GM12878 (cell line): Measurements from ENCODE around the gene PUS10. TPM values are rescaled to one million over a fixed set of nuclear protein-coding genes. Genes with fewer than 3 reads are reported as not detected.

Source experiments
- ATAC-seq: fragments of 200-7000 bp; cut with Tn5 transposase; 3 replicates; pipeline ENCODE4 v1.9.1; 2020; ENCODE audit warnings: mild to moderate bottlenecking, moderate library complexity
- BruUV-seq: library from RNA; stranded (reverse); fragments of 400-500 nt; replicated peaks from 2 replicates; lab custom pipeline; 2021; lab: Mats Ljungman, UMichigan
- CTCF ChIA-PET: fragments of 300-600 bp; sonication (Branson Sonifier 250); formaldehyde crosslinking; extraction: SDS; loops from one replicate; lab custom pipeline; 2021; ENCODE audit warnings: inconsistent platforms; lab: Yijun Ruan, JAX
- POLR2A ChIA-PET: fragments of 350-600 bp; formaldehyde crosslinking; extraction: SDS; loops from one replicate; lab custom pipeline; 2021; ENCODE audit warnings: inconsistent platforms; lab: Charles Lee
- RAD21 ChIA-PET: fragments of 300-600 bp; sonication (Branson Sonifier 250); formaldehyde crosslinking; loops from one replicate; lab custom pipeline; 2023; ENCODE audit warnings: antibody characterized with exemption; ENCODE audit not compliant: unreplicated experiment; lab: Charles Lee
- SMC1A ChIA-PET: fragments of 300-600 bp; sonication (Branson Sonifier 250); formaldehyde crosslinking; loops from one replicate; lab custom pipeline; 2023; ENCODE audit not compliant: unreplicated experiment, uncharacterized antibody; lab: Charles Lee
- DNase-seq: peaks from one replicate; pipeline ENCODE4 v3.0.0-alpha.2; 2011; ENCODE audit warnings: low read depth, low spot score
- FAIRE-seq: peaks from 3 replicates; lab custom pipeline; 2011; peaks lifted over from hg19 to GRCh38; lab: Jason Lieb, UNC
- H2AFZ ChIP-seq: 2 replicates; pipeline ENCODE4 v1.6.0; 2011; ENCODE audit warnings: low read depth, low read length, control low read depth; ENCODE audit not compliant: control insufficient read depth
- H3K27ac ChIP-seq: 2 replicates; pipeline ENCODE4 v1.5.1; 2011; ENCODE audit warnings: control low read depth; ENCODE audit not compliant: control insufficient read depth, insufficient read depth
- H3K27me3 ChIP-seq, 2 experiments: replicated peaks in 1 of 2; 2 replicates each; pipeline versions ENCODE4 v1.6.0 to v1.6.1; 2011; ENCODE audit warnings: low read length in 1 of 2; ENCODE audit not compliant: control insufficient read depth in 2 of 2, insufficient read depth in 2 of 2
- H3K36me3 ChIP-seq, 2 experiments: 2 replicates each; pipeline ENCODE4 v1.5.1; 2011; ENCODE audit warnings: low read length in 1 of 2; ENCODE audit not compliant: control insufficient read depth in 2 of 2, insufficient read depth in 2 of 2
- H3K4me1 ChIP-seq: 2 replicates; pipeline ENCODE4 v1.6.1; 2011; ENCODE audit warnings: mild to moderate bottlenecking, low read length, moderate library complexity, mixed read lengths; ENCODE audit not compliant: control insufficient read depth, insufficient read depth
- H3K4me2 ChIP-seq: 2 replicates; pipeline ENCODE4 v1.6.0; 2011; ENCODE audit warnings: control low read depth; ENCODE audit not compliant: control insufficient read depth, insufficient read depth
- H3K4me3 ChIP-seq: fragments of 200-600 bp; sonication (generic); 2 replicates; pipeline ENCODE4 v1.5.1; 2016
- H3K79me2 ChIP-seq: 2 replicates; pipeline ENCODE4 v1.6.0; 2011; ENCODE audit warnings: low read length; ENCODE audit not compliant: control insufficient read depth, insufficient read depth
- H3K9ac ChIP-seq: 2 replicates; pipeline ENCODE4 v1.8.0; 2011; ENCODE audit warnings: low read length, control low read depth, mixed read lengths; ENCODE audit not compliant: control insufficient read depth, insufficient read depth
- H3K9me3 ChIP-seq: replicated peaks from 3 replicates; pipeline ENCODE4 v1.5.1; 2011; ENCODE audit warnings: mild to moderate bottlenecking, low read length; ENCODE audit not compliant: control insufficient read depth, insufficient read depth
- H4K20me1 ChIP-seq: 2 replicates; pipeline ENCODE4 v1.6.0; 2011; ENCODE audit not compliant: control insufficient read depth, insufficient read depth
- BCLAF1 ChIP-seq: fragments of 450-650 bp; IDR thresholded peaks from 2 replicates; pipeline ENCODE4 v1.6.1; 2017; ENCODE audit warnings: antibody characterized with exemption, mild to moderate bottlenecking, moderate library complexity
- CUX1 ChIP-seq: IDR thresholded peaks from 2 replicates; pipeline ENCODE4 v1.6.1; 2012; ENCODE audit warnings: improper control_type of control experiment, low read depth, low read length; ENCODE audit not compliant: insufficient replicate concordance
- EED ChIP-seq: sonication (generic); IDR thresholded peaks from 2 replicates; pipeline ENCODE4 v1.6.1; 2016; ENCODE audit warnings: antibody characterized with exemption, low read depth
- HDAC2 ChIP-seq: fragments of 200-600 bp; sonication (generic); IDR thresholded peaks from 2 replicates; pipeline ENCODE4 v1.6.1; 2017
- HDAC6 ChIP-seq: fragments of 200-600 bp; sonication (generic); IDR thresholded peaks from one replicate; pipeline ENCODE4 v1.8.0; 2017; ENCODE audit warnings: antibody characterized with exemption; ENCODE audit not compliant: unreplicated experiment
- IRF4 ChIP-seq: IDR thresholded peaks from 2 replicates; pipeline ENCODE4 v1.6.1; 2011; ENCODE audit warnings: low read depth, low read length
- KAT2A ChIP-seq: conservative IDR thresholded peaks from 2 replicates; pipeline ENCODE4 v1.6.1; 2011; ENCODE audit warnings: low read depth, low read length; ENCODE audit not compliant: control insufficient read depth
- NKRF ChIP-seq: fragments of 450-650 bp; conservative IDR thresholded peaks from 2 replicates; pipeline ENCODE4 v1.6.1; 2017; ENCODE audit warnings: mild to moderate bottlenecking, moderate library complexity
- SPI1 ChIP-seq: IDR thresholded peaks from 2 replicates; pipeline ENCODE4 v1.6.1; 2011; ENCODE audit warnings: low read depth, mild to moderate bottlenecking, low read length, moderate library complexity, borderline replicate concordance; ENCODE audit not compliant: insufficient read depth
- TCF3 ChIP-seq: IDR thresholded peaks from 2 replicates; pipeline ENCODE4 v1.6.1; 2012; ENCODE audit warnings: low read depth, mild to moderate bottlenecking, low read length, borderline replicate concordance; ENCODE audit not compliant: insufficient read depth
- ZSCAN29 ChIP-seq: fragments of 450-650 bp; IDR thresholded peaks from 2 replicates; pipeline ENCODE4 v1.6.1; 2017; ENCODE audit warnings: mild to moderate bottlenecking, moderate library complexity
- WGBS: methylation state at CpG from one replicate; pipeline ENCODE4 v1.1.6; 2016; ENCODE audit warnings: low lambda C conversion rate; ENCODE audit not compliant: insufficient replicate concordance, insufficient coverage; ENCODE audit errors: missing lambda C conversion rate; 5-methylcytosine and 5-hydroxymethylcytosine counted together
- in situ Hi-C: fragments of 300-500 bp; cut with MboI; formaldehyde crosslinking; loops from 9 replicates; pipeline ENCODE4 v1.14.3; 2018; ENCODE audit warnings: mixed read lengths
- intact Hi-C: fragments of 100-400 bp; cut with micrococcal nuclease; formaldehyde crosslinking; loops from one replicate; pipeline ENCODE4 v1.14.2; 2022; ENCODE audit not compliant: unreplicated experiment
- polyA plus RNA-seq, 11 experiments: library from polyadenylated mRNA; depleted of rRNA in 4 of 11; unstranded in 6 of 11; stranded (reverse) in 5 of 11; fragments of >200 nt; fragmentation: Nextera tagmentation in 4 of 11; fragmentation: Illumina TruSeq in 1 of 11; extraction: Ambion mirVana in 4 of 11; extraction: Trizol in 1 of 11; gene quantifications; 1 replicate in 1 of 11; 2 replicates in 10 of 11; pipeline versions ENCODE4 v1.2.1 to v1.2.3, GENCODE V29; 2011 to 2016; ENCODE audit warnings: inconsistent platforms in 2 of 11, missing spikeins in 2 of 11, low read depth in 1 of 11
- total RNA-seq, 4 experiments: library from RNA; depleted of rRNA in 3 of 4; stranded (reverse); fragments of >200 nt in 3 of 4; fragmentation: Illumina TruSeq in 1 of 4; extraction: Trizol in 1 of 4; gene quantifications; 2 replicates each; pipeline versions ENCODE4 v1.2.1 to v1.2.3, GENCODE V29; 2013 to 2021

The PUS10 gene
- total and polyA plus RNA-seq, 10 of the 15 experiments (the other 5 are each of a cell fraction or from before 2014, with no cell fraction given), result 9.1 to 17.0 (median 13.0) TPM

- no peak for TF ChIP-seq BCLAF1
- no peak for TF ChIP-seq EED
- TF ChIP-seq KAT2A, result no peak
- no peak for TF ChIP-seq HDAC2
- TF ChIP-seq HDAC6, result no peak
Observed at GRCh38 chr2:60963190-60963589, 54.9 kb downstream of the PUS10 start (continued).

- DNase-seq (no peak), ATAC-seq (no peak), FAIRE-seq (no peak)
- ChIA-PET SMC1A (interaction anchor here (1.5 to 7.8 kb wide), 2 partner anchors 8 to 35 kb away, joined by 3 to 108 read pairs; no protein-coding TSS in a partner anchor), POLR2A (no interaction called here), RAD21 (no interaction called here), CTCF (interaction anchor here (0.6 kb wide), 1 partner anchor 158 kb away, joined by 3 read pairs; no protein-coding TSS in a partner anchor)
- in situ Hi-C loops, result no loop called here
- Histone ChIP-seq H3K36me3 (peaks cover 0 to 11% of the 10 kb centered on the region in 2 experiments; a peak in 2 of 4 replicates), H3K4me3 (no peak overlapping the region), H3K27ac (no peak overlapping the region), H3K79me2 (no peaks in the 10 kb centered on the region), H3K4me1 (peaks cover 22% of the 10 kb centered on the region), H2AFZ (no peak overlapping the region), H3K9ac (no peak overlapping the region), H4K20me1 (no peaks in the 10 kb centered on the region), H3K4me2 (no peak overlapping the region), H3K27me3 (no peaks in the 10 kb centered on the region), H3K9me3 (no peaks in the 10 kb centered on the region; the same call in 2 of the 3 replicates)
- no TSS peak for BruUV-seq
- WGBS, result 100% methylated on average over 2 of the region's 2 CpGs
- TF ChIP-seq SPI1 (no peak), TCF3 (no peak), NKRF (no peak), ZSCAN29 (no peak), CUX1 (no peak), IRF4 (no peak)
- intact Hi-C loops, result no loop called here
Observed at GRCh38 chr2:60962528-60962927, 55.5 kb downstream of the PUS10 start.
